HepG2 (cell line): ENCODE data around the gene PTMA. TPM values are rescaled to one million over a fixed set of nuclear protein-coding genes. Genes with fewer than 3 reads are reported as not detected.

ENCODE experiments used
- CEBPG ChIP-seq: IDR thresholded peaks from 2 replicates; pipeline ENCODE4 v1.6.1; 2016
- FLYWCH1 ChIP-seq: sonication (generic); formaldehyde crosslinking; IDR thresholded peaks from 2 replicates; pipeline ENCODE4 v1.8.1; 2023; ENCODE audit warnings: mild to moderate bottlenecking, missing genetic modification reagents
- HDAC1 ChIP-seq: sonication (generic); formaldehyde crosslinking; IDR thresholded peaks from 2 replicates; pipeline ENCODE4 v1.5.1; 2020; ENCODE audit warnings: mild to moderate bottlenecking, missing genetic modification reagents
- JUNB ChIP-seq: sonication (generic); formaldehyde crosslinking; IDR thresholded peaks from 2 replicates; pipeline ENCODE4 v1.8.0; 2022; ENCODE audit warnings: missing genetic modification reagents, mild to moderate bottlenecking, borderline replicate concordance
- KLF13 ChIP-seq: sonication (generic); formaldehyde crosslinking; IDR thresholded peaks from 2 replicates; pipeline ENCODE4 v1.4.0; 2020; ENCODE audit warnings: mild to moderate bottlenecking, missing genetic modification reagents
- KMT2A ChIP-seq: sonication (generic); formaldehyde crosslinking; IDR thresholded peaks from 2 replicates; pipeline ENCODE4 v1.4.0; 2020; ENCODE audit warnings: missing genetic modification reagents
- LCORL ChIP-seq, 2 experiments: fragments of 450-650 bp in 1 of 2; sonication (generic) in 1 of 2; formaldehyde crosslinking in 1 of 2; IDR thresholded peaks; 2 replicates each; pipeline versions ENCODE4 v1.5.0 to v1.6.1; 2017 to 2020; ENCODE audit warnings: antibody characterized with exemption in 1 of 2, missing genetic modification reagents in 1 of 2
- MAFG ChIP-seq: sonication (generic); formaldehyde crosslinking; IDR thresholded peaks from 2 replicates; pipeline ENCODE4 v1.5.1; 2020; ENCODE audit warnings: mild to moderate bottlenecking, missing genetic modification reagents
- MEIS1 ChIP-seq: sonication (generic); formaldehyde crosslinking; IDR thresholded peaks from 2 replicates; pipeline ENCODE4 v1.9.0; 2021; ENCODE audit warnings: mild to moderate bottlenecking, missing genetic modification reagents, moderate library complexity, borderline replicate concordance
- MTF2 ChIP-seq: sonication (generic); formaldehyde crosslinking; IDR thresholded peaks from 2 replicates; pipeline ENCODE4 v1.5.0; 2020; ENCODE audit warnings: missing genetic modification reagents, borderline replicate concordance
- PAX8 ChIP-seq: sonication (generic); formaldehyde crosslinking; IDR thresholded peaks from 2 replicates; pipeline ENCODE4 v1.8.0; 2022; ENCODE audit warnings: mild to moderate bottlenecking, missing genetic modification reagents, borderline replicate concordance
- RAD21 ChIP-seq: fragments of 450-650 bp; formaldehyde crosslinking; IDR thresholded peaks from 2 replicates; pipeline ENCODE4 v1.5.0; 2020; ENCODE audit warnings: mild to moderate bottlenecking
- RELA ChIP-seq: sonication (generic); formaldehyde crosslinking; IDR thresholded peaks from 2 replicates; pipeline ENCODE4 v1.4.0; 2020; ENCODE audit warnings: missing genetic modification reagents
- RFX1 ChIP-seq: fragments of 450-650 bp; IDR thresholded peaks from 2 replicates; pipeline ENCODE4 v1.6.1; 2017
- ZBTB38 ChIP-seq: sonication (generic); formaldehyde crosslinking; IDR thresholded peaks from 2 replicates; pipeline ENCODE4 v1.5.1; 2020; ENCODE audit warnings: mild to moderate bottlenecking, missing genetic modification reagents
- ZFAT ChIP-seq: sonication (generic); formaldehyde crosslinking; conservative IDR thresholded peaks from 2 replicates; pipeline ENCODE4 v1.8.1; 2023; ENCODE audit warnings: missing genetic modification reagents, inconsistent platforms
- ZFP41 ChIP-seq: sonication (generic); formaldehyde crosslinking; IDR thresholded peaks from 2 replicates; pipeline ENCODE4 v1.4.0; 2020; ENCODE audit warnings: mild to moderate bottlenecking, missing genetic modification reagents, borderline replicate concordance
- ZMYM2 ChIP-seq: sonication (generic); formaldehyde crosslinking; IDR thresholded peaks from 2 replicates; pipeline ENCODE4 v1.8.0; 2022; ENCODE audit warnings: mild to moderate bottlenecking, missing genetic modification reagents
- ZNF263 ChIP-seq: sonication (generic); formaldehyde crosslinking; IDR thresholded peaks from 2 replicates; pipeline ENCODE4 v1.4.0; 2020; ENCODE audit warnings: missing genetic modification reagents
- ZNF296 ChIP-seq: sonication (generic); formaldehyde crosslinking; conservative IDR thresholded peaks from 2 replicates; pipeline ENCODE4 v1.5.0; 2020; ENCODE audit warnings: mild to moderate bottlenecking, missing genetic modification reagents
- ZNF329 ChIP-seq: sonication (generic); formaldehyde crosslinking; IDR thresholded peaks from 2 replicates; pipeline ENCODE4 v1.9.0; 2021; ENCODE audit warnings: low read depth, mild to moderate bottlenecking, missing genetic modification reagents
- ZNF558 ChIP-seq: sonication (generic); formaldehyde crosslinking; IDR thresholded peaks from 2 replicates; pipeline ENCODE4 v1.9.0; 2022; ENCODE audit warnings: mild to moderate bottlenecking, missing genetic modification reagents, borderline replicate concordance
- ZNF776 ChIP-seq: sonication (generic); formaldehyde crosslinking; IDR thresholded peaks from 2 replicates; pipeline ENCODE4 v1.4.0; 2020; ENCODE audit warnings: mild to moderate bottlenecking, missing genetic modification reagents
- polyA plus RNA-seq, 8 experiments: library from polyadenylated mRNA; depleted of rRNA in 3 of 8; stranded (reverse) in 7 of 8; unstranded in 1 of 8; fragments of >200 nt; fragmentation: Illumina TruSeq in 4 of 8; extraction: Trizol in 4 of 8; gene quantifications; 2 replicates each; pipeline versions ENCODE4 v1.2.1 to v1.2.3, GENCODE V29; 2011 to 2016; ENCODE audit warnings: low read depth in 4 of 8, missing spikeins in 1 of 8, mixed read lengths in 1 of 8; ENCODE audit not compliant: insufficient read depth in 1 of 8
- total RNA-seq, 5 experiments: library from RNA; depleted of rRNA; stranded (reverse); fragments of >200 nt; fragmentation: Illumina TruSeq; extraction: Trizol; gene quantifications; 2 replicates each; pipeline ENCODE4 v1.2.3, GENCODE V29; 2016; ENCODE audit warnings: low read depth in 1 of 5
- TF ChIP-seq, protein P1 (sequence below): sonication (generic); formaldehyde crosslinking; IDR thresholded peaks from 2 replicates; pipeline ENCODE4 v1.4.0; 2020; ENCODE audit warnings: missing genetic modification reagents
- TF ChIP-seq, protein P2 (sequence below): sonication (generic); formaldehyde crosslinking; IDR thresholded peaks from 2 replicates; pipeline ENCODE4 v1.4.0; 2020; ENCODE audit warnings: mild to moderate bottlenecking, missing genetic modification reagents

Gene PTMA
- total and polyA plus RNA-seq, 2 of the 13 experiments (the other 11 are each of a cell fraction or from before 2014, with no cell fraction given) = 190 to 1,086 TPM

DNA sequence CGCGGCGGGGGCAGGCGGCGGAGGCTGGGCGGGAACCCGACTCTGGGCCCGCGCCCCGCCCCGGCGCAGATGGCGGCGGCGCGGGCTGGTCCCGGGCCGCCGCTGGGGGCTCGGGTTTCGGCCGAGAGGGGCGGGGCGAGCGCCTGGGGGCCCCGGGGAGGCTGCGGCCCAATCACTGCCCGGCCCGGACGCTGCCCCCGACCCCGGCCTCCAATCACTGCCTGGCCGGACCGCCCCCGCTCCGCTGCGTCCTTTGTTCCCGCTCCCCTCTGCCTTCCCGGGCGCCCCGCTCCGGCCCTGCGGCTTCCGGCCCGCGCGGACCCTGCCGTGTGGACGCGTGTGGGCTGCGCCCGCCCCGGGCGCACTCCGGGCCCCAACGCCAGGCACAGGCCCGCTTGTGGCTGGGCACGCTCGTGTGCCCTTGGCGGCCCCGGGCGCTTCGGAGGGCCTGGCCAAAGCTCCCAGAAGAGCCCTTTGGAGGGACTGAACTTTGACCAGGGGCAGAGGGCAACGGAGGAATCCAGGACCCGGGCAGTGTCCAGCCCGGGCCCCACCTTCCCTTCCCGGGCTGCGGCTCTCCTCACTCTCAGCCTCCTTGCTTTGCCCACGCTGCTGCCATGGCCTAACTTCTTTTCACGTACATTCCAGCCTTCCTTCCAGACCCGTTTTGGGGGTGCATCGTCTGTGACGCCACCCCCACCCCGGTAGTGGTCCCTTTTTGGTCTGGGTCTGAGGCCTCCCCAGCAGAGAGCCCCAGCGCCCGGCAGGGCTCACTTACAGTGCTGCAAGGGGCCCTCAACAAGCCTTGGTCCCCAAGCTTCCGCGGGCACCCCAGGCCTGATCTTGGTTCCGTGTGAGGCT lies 27.1 kb upstream of the PTMA start (continued):
- peak; percentile 99 for TF ChIP-seq FLYWCH1
- no peak for TF ChIP-seq MEIS1 (CRISPR knock-in tag)
- TF ChIP-seq RELA = no peak
- no peak; the same call in none of the 2 replicates for TF ChIP-seq ZNF776 (CRISPR knock-in tag)
- TF ChIP-seq PAX8 (CRISPR knock-in tag) = peak; percentile 34; the same call in 1 of the 2 replicates
- TF ChIP-seq ZNF329 (CRISPR knock-in tag) = peak; percentile 75; the same call in 1 of the 2 replicates
- no peak for TF ChIP-seq RFX1
- TF ChIP-seq KLF13 (CRISPR knock-in tag) = no peak
- TF ChIP-seq ZFP41 = no peak
- TF ChIP-seq, protein P1, sequence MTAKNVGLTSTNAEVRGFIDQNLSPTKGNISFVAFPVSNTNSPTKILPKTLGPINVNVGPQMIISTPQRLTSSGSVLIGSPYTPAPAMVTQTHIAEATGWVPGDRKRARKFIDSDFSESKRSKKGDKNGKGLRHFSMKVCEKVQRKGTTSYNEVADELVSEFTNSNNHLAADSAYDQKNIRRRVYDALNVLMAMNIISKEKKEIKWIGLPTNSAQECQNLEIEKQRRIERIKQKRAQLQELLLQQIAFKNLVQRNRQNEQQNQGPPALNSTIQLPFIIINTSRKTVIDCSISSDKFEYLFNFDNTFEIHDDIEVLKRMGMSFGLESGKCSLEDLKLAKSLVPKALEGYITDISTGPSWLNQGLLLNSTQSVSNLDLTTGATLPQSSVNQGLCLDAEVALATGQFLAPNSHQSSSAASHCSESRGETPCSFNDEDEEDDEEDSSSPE (CRISPR knock-in tag) = peak; percentile 89
- TF ChIP-seq LCORL (IDR thresholded peaks at IDR 0.05) = no peak
- peak; percentile 93 for TF ChIP-seq LCORL (CRISPR knock-in tag; IDR thresholded peaks at IDR 0.05)
- TF ChIP-seq, protein P2, sequence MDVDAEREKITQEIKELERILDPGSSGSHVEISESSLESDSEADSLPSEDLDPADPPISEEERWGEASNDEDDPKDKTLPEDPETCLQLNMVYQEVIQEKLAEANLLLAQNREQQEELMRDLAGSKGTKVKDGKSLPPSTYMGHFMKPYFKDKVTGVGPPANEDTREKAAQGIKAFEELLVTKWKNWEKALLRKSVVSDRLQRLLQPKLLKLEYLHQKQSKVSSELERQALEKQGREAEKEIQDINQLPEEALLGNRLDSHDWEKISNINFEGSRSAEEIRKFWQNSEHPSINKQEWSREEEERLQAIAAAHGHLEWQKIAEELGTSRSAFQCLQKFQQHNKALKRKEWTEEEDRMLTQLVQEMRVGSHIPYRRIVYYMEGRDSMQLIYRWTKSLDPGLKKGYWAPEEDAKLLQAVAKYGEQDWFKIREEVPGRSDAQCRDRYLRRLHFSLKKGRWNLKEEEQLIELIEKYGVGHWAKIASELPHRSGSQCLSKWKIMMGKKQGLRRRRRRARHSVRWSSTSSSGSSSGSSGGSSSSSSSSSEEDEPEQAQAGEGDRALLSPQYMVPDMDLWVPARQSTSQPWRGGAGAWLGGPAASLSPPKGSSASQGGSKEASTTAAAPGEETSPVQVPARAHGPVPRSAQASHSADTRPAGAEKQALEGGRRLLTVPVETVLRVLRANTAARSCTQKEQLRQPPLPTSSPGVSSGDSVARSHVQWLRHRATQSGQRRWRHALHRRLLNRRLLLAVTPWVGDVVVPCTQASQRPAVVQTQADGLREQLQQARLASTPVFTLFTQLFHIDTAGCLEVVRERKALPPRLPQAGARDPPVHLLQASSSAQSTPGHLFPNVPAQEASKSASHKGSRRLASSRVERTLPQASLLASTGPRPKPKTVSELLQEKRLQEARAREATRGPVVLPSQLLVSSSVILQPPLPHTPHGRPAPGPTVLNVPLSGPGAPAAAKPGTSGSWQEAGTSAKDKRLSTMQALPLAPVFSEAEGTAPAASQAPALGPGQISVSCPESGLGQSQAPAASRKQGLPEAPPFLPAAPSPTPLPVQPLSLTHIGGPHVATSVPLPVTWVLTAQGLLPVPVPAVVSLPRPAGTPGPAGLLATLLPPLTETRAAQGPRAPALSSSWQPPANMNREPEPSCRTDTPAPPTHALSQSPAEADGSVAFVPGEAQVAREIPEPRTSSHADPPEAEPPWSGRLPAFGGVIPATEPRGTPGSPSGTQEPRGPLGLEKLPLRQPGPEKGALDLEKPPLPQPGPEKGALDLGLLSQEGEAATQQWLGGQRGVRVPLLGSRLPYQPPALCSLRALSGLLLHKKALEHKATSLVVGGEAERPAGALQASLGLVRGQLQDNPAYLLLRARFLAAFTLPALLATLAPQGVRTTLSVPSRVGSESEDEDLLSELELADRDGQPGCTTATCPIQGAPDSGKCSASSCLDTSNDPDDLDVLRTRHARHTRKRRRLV = no peak
- peak; percentile 77 for TF ChIP-seq RAD21 (CRISPR knock-in tag)
- no peak; the same call in none of the 2 replicates for TF ChIP-seq ZNF263
- TF ChIP-seq KMT2A (CRISPR knock-in tag) = no peak
- TF ChIP-seq JUNB (CRISPR knock-in tag) = no peak
- no peak for TF ChIP-seq CEBPG (CRISPR knock-in tag)
- no peak for TF ChIP-seq MTF2 (CRISPR knock-in tag)
- TF ChIP-seq ZNF558 = peak; percentile 89; the same call in 1 of the 2 replicates
- TF ChIP-seq ZMYM2 = peak; percentile 76
- TF ChIP-seq ZBTB38 = peak; percentile 89
- TF ChIP-seq ZNF296 (CRISPR knock-in tag) = 0 out of 2 replicates have a peak, but pooled peaks have one; percentile 77
- TF ChIP-seq HDAC1 (CRISPR knock-in tag) = peak; percentile 54; the same call in 1 of the 2 replicates
- TF ChIP-seq MAFG (CRISPR knock-in tag) = no peak
- TF ChIP-seq ZFAT (CRISPR knock-in tag) = no peak; the same call in 1 of the 2 replicates
